Thoracic aorta (tissue), 2 donors: ENCODE results near the gene EIF3F. TPM values are rescaled to one million over a fixed set of nuclear protein-coding genes. Genes with fewer than 3 reads are reported as not detected.

Source experiments
- ATAC-seq: fragments of 150-250 bp; one replicate; pipeline ENCODE4 v1.8.0; 2017; ENCODE audit warnings: low read depth; ENCODE audit not compliant: insufficient number of reproducible peaks, low FRiP score
- DNase-seq: peaks from one replicate; pipeline ENCODE4 v3.0.0-alpha.2; 2020; ENCODE audit warnings: low spot score
- H3K27ac ChIP-seq, 2 donors: fragments of 200-600 bp; sonication (generic); 1 replicate in 1 of 2; 2 replicates in 1 of 2; pipeline ENCODE4 v1.5.1; 2016; ENCODE audit warnings: mild to moderate bottlenecking in 2 of 2, moderate library complexity in 2 of 2
- H3K27me3 ChIP-seq: fragments of 200-600 bp; sonication (generic); replicated peaks from 2 replicates; pipeline ENCODE4 v1.6.0; 2016; ENCODE audit warnings: mild to moderate bottlenecking; ENCODE audit not compliant: insufficient read depth
- H3K36me3 ChIP-seq: fragments of 200-600 bp; sonication (generic); one replicate; pipeline ENCODE4 v1.5.1; 2016
- H3K4me1 ChIP-seq, 2 donors: fragments of 200-600 bp; sonication (generic); 1 replicate in 1 of 2; 2 replicates in 1 of 2; pipeline versions ENCODE4 v1.5.1 to v1.6.0; 2016; ENCODE audit warnings: low read depth in 2 of 2, mild to moderate bottlenecking in 1 of 2; ENCODE audit not compliant: control insufficient read depth in 1 of 2
- H3K4me3 ChIP-seq: fragments of 200-600 bp; sonication (generic); 2 replicates; pipeline ENCODE4 v1.5.1; 2016; ENCODE audit warnings: mild to moderate bottlenecking
- H3K9me3 ChIP-seq: fragments of 200-600 bp; sonication (generic); 2 replicates; pipeline ENCODE4 v1.5.1; 2016
- total RNA-seq, 2 donors: library from RNA; depleted of rRNA; stranded (reverse); fragments of >200 nt; gene quantifications; one replicate each; pipeline versions ENCODE4 v1.1.0 to v1.2.3, GENCODE V29; 2016
- TF ChIP-seq, protein P1 (sequence below): fragments of 200-600 bp; sonication (generic); IDR thresholded peaks from one replicate; pipeline ENCODE4 v1.5.1; 2019; ENCODE audit warnings: antibody characterized with exemption

Gene EIF3F
- total RNA-seq, 2 donors from 2014 or later = 125 to 166 TPM

DNA sequence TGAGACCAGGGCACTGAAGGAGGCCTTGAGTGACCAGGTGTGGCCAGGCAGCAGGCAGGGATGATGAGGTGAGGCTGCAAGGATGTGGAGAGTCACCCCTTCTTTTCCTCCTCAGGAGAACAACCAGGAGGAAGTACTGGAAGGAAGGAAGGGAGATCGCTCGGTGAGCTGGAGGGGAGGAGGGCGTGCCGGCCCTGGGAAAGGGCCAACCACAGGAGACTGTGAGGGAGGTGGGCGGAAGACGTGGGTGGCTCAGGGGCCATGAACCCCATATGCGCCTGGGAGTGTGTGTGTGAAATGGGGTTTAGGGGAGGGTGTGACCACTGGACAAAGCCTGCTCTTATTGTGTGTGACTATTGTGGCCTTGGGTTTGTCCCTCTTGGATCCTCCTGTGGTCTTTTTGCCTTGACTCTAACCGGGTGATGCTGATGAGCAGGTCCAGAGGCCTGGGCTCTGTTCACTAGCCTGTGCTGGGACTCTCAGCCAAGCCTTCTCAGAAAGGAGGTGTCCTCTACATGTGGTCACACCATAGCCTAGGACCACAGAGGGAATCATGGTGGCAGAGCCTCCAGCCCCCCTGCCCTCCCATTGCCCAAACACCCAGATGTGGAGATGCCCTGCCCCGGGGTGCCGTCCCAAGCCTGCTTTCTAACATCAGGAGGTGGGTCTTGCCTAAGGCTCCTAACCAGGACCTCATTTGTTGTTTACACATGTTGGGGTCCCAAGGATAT, 52.6 kb downstream of the EIF3F start:
- Histone ChIP-seq H3K36me3 (no peaks in the 10 kb centered on the region), H3K4me1 (no peaks in the 10 kb centered on the region), H3K9me3 (no peaks in the 10 kb centered on the region), H3K27me3 (no peaks in the 10 kb centered on the region), H3K4me3 (no peak overlapping the region), H3K27ac (no peak overlapping the region)
- ATAC-seq (no peak), DNase-seq (no peak)
- TF ChIP-seq, protein P1, sequence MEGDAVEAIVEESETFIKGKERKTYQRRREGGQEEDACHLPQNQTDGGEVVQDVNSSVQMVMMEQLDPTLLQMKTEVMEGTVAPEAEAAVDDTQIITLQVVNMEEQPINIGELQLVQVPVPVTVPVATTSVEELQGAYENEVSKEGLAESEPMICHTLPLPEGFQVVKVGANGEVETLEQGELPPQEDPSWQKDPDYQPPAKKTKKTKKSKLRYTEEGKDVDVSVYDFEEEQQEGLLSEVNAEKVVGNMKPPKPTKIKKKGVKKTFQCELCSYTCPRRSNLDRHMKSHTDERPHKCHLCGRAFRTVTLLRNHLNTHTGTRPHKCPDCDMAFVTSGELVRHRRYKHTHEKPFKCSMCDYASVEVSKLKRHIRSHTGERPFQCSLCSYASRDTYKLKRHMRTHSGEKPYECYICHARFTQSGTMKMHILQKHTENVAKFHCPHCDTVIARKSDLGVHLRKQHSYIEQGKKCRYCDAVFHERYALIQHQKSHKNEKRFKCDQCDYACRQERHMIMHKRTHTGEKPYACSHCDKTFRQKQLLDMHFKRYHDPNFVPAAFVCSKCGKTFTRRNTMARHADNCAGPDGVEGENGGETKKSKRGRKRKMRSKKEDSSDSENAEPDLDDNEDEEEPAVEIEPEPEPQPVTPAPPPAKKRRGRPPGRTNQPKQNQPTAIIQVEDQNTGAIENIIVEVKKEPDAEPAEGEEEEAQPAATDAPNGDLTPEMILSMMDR = no peak

DNA sequence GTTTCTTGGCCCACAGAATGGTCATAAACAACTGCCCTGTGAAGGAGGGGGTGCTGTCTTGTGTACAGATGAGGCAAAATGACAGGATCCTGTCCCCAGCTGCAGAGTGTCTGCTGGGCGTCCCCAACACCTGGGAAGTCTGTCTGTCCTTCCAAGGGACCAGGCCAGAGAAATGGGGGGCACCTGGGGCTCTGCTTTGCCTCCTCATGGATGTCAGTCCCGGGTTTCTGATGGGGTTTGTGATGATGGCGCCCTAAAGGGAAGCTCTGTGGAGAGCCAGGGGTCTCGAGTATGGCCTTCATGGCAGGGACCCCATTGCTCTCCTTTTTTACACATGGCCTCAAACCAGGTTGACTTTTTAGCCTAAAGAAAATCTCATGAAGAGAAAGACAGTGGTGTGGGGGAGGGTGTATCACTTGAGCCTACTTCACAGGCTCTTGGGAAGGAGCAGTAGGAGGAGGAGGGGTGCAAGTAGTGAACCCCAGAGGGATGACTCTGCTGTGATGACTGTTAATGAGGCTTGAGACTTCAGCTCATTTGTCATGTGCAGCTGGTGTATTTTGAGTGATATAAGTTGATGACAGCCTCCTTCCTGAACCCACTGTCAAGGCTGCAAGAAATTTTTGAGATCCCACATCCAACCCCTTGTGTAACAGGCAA, 53.3 kb downstream of the EIF3F start:
- Histone ChIP-seq H3K36me3 (no peaks in the 10 kb centered on the region), H3K9me3 (no peaks in the 10 kb centered on the region), H3K4me1 (no peaks in the 10 kb centered on the region), H3K4me3 (no peak overlapping the region), H3K27ac (no peak overlapping the region), H3K27me3 (no peaks in the 10 kb centered on the region)
- TF ChIP-seq, protein P1 = no peak
- ATAC-seq = no peak
- DNase-seq = no peak

DNA sequence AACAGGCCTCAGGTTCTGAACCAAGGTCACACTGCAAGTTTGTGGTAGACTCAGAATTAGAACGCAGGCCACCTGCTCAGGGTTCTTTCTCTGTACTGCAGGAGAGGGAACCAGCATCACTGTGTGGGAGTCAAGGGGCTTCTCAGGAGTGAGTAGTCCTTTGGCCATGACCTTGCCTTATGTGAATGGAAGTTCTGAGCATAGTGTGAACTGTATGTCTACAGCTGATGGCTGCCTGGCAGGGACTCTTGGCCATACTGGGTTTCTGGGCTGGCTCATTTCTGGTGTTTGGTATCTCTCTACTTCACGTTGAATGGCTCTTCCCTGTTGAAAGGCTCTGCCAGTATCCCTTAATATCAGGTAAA, 53.8 kb downstream of the EIF3F start:
- H3K27ac ChIP-seq = no peak overlapping the region
- H3K27me3 ChIP-seq = no peaks in the 10 kb centered on the region
- ATAC-seq = no peak
- DNase-seq = no peak
- no peak overlapping the region for H3K4me3 ChIP-seq
- no peaks in the 10 kb centered on the region for H3K36me3 ChIP-seq
- H3K9me3 ChIP-seq = no peaks in the 10 kb centered on the region
- TF ChIP-seq, protein P1 = no peak
- no peaks in the 10 kb centered on the region for H3K4me1 ChIP-seq

DNA sequence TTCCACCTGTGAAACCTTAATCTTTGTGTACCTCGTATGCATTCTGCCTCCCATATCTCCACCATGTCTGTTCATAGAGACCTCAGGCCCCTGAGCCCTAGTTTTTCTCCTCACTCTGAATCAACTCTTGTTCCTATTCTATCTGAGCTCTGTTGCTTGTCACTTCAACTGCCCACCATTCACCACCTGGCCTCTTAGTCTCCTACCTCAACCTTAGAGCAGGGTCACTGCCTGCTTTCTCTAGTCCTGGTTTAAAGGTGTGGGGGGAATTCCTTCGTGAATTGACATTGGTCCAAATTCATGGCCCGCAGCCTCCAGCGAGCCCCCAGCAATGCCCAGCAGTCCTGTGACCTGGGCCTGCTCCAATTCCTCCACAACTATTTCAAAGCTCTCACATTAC, 54.4 kb downstream of the EIF3F start:
- H3K9me3 ChIP-seq = no peaks in the 10 kb centered on the region
- DNase-seq = no peak
- TF ChIP-seq, protein P1 = no peak

DNA sequence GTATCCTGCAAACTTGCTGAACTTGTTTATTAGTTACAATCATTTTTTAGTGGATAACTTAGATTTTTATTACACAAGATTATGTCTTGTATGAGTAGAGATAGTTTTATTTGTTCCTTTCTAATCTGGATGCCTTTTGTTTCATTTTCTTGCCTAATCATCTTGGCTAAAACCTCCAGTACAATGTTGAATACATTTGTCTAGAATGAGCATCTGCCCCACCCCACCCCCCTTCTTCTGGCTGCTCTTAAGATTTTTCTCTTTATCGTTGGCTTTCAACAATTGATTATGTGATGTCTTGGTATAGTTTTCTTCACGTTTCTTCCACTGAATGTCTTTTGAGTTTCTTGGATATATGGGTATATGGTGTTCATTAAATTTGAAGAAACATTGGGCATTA, 56.6 kb downstream of the EIF3F start:
- H3K36me3 ChIP-seq = no peaks in the 10 kb centered on the region
- no peaks in the 10 kb centered on the region for H3K4me1 ChIP-seq
- H3K9me3 ChIP-seq = no peaks in the 10 kb centered on the region
- H3K27me3 ChIP-seq = no peaks in the 10 kb centered on the region
- no peak overlapping the region for H3K4me3 ChIP-seq
- no peak for ATAC-seq
- DNase-seq = no peak
- TF ChIP-seq, protein P1 = no peak
- no peak overlapping the region for H3K27ac ChIP-seq

More for the DNA sequence above, 54.4 kb downstream of the EIF3F start:
- Histone ChIP-seq H3K27ac (no peak overlapping the region), H3K36me3 (no peaks in the 10 kb centered on the region), H3K27me3 (no peaks in the 10 kb centered on the region), H3K4me1 (no peaks in the 10 kb centered on the region), H3K4me3 (no peak overlapping the region)
- no peak for ATAC-seq
